K562 (cell line): ENCODE data around the gene MYO1A. TPM values are rescaled to one million over a fixed set of nuclear protein-coding genes. Genes with fewer than 3 reads are reported as not detected.

Experiments used
- BCOR ChIP-seq: fragments of 450-650 bp; IDR thresholded peaks from 2 replicates; pipeline ENCODE4 v1.6.1; 2016
- CREB1 ChIP-seq, 2 experiments: sonication (generic) in 1 of 2; formaldehyde crosslinking in 1 of 2; IDR thresholded peaks; 2 replicates each; pipeline versions ENCODE4 v1.6.1 to v1.8.0; 2012 to 2022; ENCODE audit warnings: inconsistent platforms in 1 of 2, mild to moderate bottlenecking in 1 of 2, missing genetic modification reagents in 1 of 2, moderate library complexity in 1 of 2
- EGR1 ChIP-seq: fragments of 450-650 bp; conservative IDR thresholded peaks from 2 replicates; pipeline ENCODE4 v1.6.1; 2017; ENCODE audit warnings: mild to moderate bottlenecking
- EP300 ChIP-seq: IDR thresholded peaks from 2 replicates; pipeline ENCODE4 v1.6.1; 2012; ENCODE audit warnings: low read length, improper control_type of control experiment
- LEF1 ChIP-seq: fragments of 450-650 bp; IDR thresholded peaks from 2 replicates; pipeline ENCODE4 v1.6.1; 2016; ENCODE audit warnings: mild to moderate bottlenecking
- NFIC ChIP-seq: fragments of 450-650 bp; IDR thresholded peaks from 2 replicates; pipeline ENCODE4 v1.6.1; 2017; ENCODE audit warnings: mild to moderate bottlenecking, inconsistent platforms
- NRF1 ChIP-seq, 2 experiments: fragments of 450-650 bp; IDR thresholded peaks in 1 of 2; conservative IDR thresholded peaks in 1 of 2; 2 replicates each; pipeline ENCODE4 v1.6.1; 2014; ENCODE audit warnings: mild to moderate bottlenecking in 2 of 2
- RBFOX2 ChIP-seq: fragments of 200-400 bp; formaldehyde crosslinking; IDR thresholded peaks from 2 replicates; pipeline ENCODE4 v1.6.1; 2017; ENCODE audit warnings: low read depth, mild to moderate bottlenecking, low read length, moderate library complexity
- RCOR1 ChIP-seq, 2 experiments: IDR thresholded peaks; 2 replicates each; pipeline ENCODE4 v1.6.1; 2012; ENCODE audit warnings: low read depth in 2 of 2, low read length in 2 of 2, borderline replicate concordance in 1 of 2, improper control_type of control experiment in 1 of 2
- RNF2 ChIP-seq: sonication (generic); IDR thresholded peaks from 2 replicates; pipeline ENCODE4 v1.6.1; 2016
- SMARCE1 ChIP-seq: fragments of 450-650 bp; IDR thresholded peaks from 2 replicates; pipeline ENCODE4 v1.7.1; 2016; ENCODE audit warnings: mild to moderate bottlenecking
- YY1 ChIP-seq, 3 experiments: IDR thresholded peaks; 2 replicates each; pipeline ENCODE4 v1.6.1; 2011; ENCODE audit warnings: low read length in 2 of 3, mild to moderate bottlenecking in 2 of 3, moderate library complexity in 2 of 3, borderline replicate concordance in 1 of 3, control low read depth in 1 of 3, low read depth in 1 of 3; ENCODE audit not compliant: insufficient read depth in 3 of 3, insufficient replicate concordance in 2 of 3, control insufficient read depth in 1 of 3, insufficient read length in 1 of 3; ENCODE audit errors: extremely low read depth in 1 of 3
- ZBED1 ChIP-seq: IDR thresholded peaks from 2 replicates; pipeline ENCODE4 v1.6.1; 2014
- ZBTB7A ChIP-seq: IDR thresholded peaks from 2 replicates; pipeline ENCODE4 v1.6.1; 2011; ENCODE audit warnings: low read depth, mild to moderate bottlenecking, low read length, moderate library complexity, borderline replicate concordance; ENCODE audit not compliant: control insufficient read depth
- ZNF589 ChIP-seq: fragments of 200-800 bp; sonication (Bioruptor generic); IDR thresholded peaks from 2 replicates; pipeline ENCODE4 v1.6.1; 2016; ENCODE audit warnings: low read depth, missing genetic modification characterization, missing compliant biosample characterization
- ZNF696 ChIP-seq: fragments of 250-450 bp; sonication (Bioruptor Pico); conservative IDR thresholded peaks from 2 replicates; pipeline ENCODE4 v1.4.0; 2020; ENCODE audit warnings: mild to moderate bottlenecking, moderate library complexity
- polyA plus RNA-seq, 8 experiments: library from polyadenylated mRNA; depleted of rRNA in 4 of 8; stranded (reverse) in 5 of 8; unstranded in 3 of 8; fragments of >200 nt; fragmentation: Nextera tagmentation in 2 of 8; fragmentation: Illumina TruSeq in 1 of 8; extraction: Ambion mirVana in 2 of 8; extraction: Trizol in 1 of 8; gene quantifications; 2 replicates each; pipeline versions ENCODE4 v1.2.1 to v1.2.3, GENCODE V29; 2011 to 2014; ENCODE audit warnings: inconsistent platforms in 1 of 8, missing spikeins in 1 of 8
- total RNA-seq, 7 experiments: library from RNA; depleted of rRNA in 6 of 7; stranded (reverse); fragments of >200 nt in 6 of 7; fragmentation: Illumina TruSeq in 2 of 7; extraction: Trizol in 2 of 7; gene quantifications; 2 replicates each; pipeline versions ENCODE4 v1.2.1 to v1.2.3, GENCODE V29; 2011 to 2021; ENCODE audit warnings: low replicate concordance in 1 of 7
- TF ChIP-seq, protein P1 (sequence below), 3 experiments: fragments of 200-800 bp in 1 of 3; fragments of 250-450 bp in 1 of 3; fragments of 450-650 bp in 1 of 3; sonication (Bioruptor Pico) in 1 of 3; sonication (Bioruptor generic) in 1 of 3; formaldehyde crosslinking in 1 of 3; IDR thresholded peaks; 2 replicates each; pipeline versions ENCODE4 v1.6.1 to v1.8.0; 2016 to 2022; ENCODE audit warnings: mild to moderate bottlenecking in 2 of 3, missing genetic modification characterization in 2 of 3, missing compliant biosample characterization in 1 of 3, moderate library complexity in 1 of 3
- TF ChIP-seq, protein P2 (sequence below): sonication (generic); formaldehyde crosslinking; IDR thresholded peaks from 2 replicates; pipeline ENCODE4 v1.8.0; 2022; ENCODE audit warnings: missing genetic modification reagents, mild to moderate bottlenecking, moderate library complexity, borderline replicate concordance

The MYO1A gene
- total and polyA plus RNA-seq, 9 of the 15 experiments (the other 6 are each of a cell fraction or from before 2014, with no cell fraction given): 0.03 to 0.29 (median 0.14) TPM; not detected in 2

DNA sequence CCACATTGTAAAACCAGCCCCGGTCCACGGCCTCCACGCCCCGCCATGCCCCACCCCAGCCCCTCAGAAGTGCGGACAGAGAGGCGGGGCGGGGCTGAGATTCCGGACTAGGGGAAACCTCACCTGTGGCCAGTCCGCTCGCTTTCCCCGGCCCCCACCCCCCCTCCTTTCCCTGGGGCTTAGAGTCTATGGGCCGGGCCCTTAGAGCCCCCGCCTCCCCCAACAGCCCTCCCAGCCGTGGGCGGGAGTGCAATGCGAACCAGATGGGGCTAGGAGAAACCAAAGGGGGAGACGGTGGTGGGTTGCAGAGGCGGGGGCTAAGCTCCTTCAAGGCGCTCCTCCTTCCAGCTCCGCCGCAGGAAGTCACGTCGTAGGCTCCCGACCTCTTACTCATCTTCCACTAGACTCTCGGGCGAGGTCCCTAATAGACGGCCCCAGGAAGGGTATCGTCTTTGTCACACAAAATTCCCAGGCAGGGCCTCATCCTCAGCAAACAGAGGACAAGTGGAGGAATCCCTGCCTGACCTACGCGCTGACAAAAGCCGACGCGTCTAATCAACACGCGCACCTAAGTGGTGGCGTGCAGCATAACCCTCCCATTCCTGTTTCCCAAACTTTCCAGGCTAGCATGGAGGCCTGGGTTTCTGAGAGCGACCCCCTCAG is 37.9 kb upstream of the MYO1A start (continued):
- peak; percentile 62; the same call in 1 of the 2 replicates for TF ChIP-seq ZNF589 (CRISPR knock-in tag)
- TF ChIP-seq, protein P1, sequence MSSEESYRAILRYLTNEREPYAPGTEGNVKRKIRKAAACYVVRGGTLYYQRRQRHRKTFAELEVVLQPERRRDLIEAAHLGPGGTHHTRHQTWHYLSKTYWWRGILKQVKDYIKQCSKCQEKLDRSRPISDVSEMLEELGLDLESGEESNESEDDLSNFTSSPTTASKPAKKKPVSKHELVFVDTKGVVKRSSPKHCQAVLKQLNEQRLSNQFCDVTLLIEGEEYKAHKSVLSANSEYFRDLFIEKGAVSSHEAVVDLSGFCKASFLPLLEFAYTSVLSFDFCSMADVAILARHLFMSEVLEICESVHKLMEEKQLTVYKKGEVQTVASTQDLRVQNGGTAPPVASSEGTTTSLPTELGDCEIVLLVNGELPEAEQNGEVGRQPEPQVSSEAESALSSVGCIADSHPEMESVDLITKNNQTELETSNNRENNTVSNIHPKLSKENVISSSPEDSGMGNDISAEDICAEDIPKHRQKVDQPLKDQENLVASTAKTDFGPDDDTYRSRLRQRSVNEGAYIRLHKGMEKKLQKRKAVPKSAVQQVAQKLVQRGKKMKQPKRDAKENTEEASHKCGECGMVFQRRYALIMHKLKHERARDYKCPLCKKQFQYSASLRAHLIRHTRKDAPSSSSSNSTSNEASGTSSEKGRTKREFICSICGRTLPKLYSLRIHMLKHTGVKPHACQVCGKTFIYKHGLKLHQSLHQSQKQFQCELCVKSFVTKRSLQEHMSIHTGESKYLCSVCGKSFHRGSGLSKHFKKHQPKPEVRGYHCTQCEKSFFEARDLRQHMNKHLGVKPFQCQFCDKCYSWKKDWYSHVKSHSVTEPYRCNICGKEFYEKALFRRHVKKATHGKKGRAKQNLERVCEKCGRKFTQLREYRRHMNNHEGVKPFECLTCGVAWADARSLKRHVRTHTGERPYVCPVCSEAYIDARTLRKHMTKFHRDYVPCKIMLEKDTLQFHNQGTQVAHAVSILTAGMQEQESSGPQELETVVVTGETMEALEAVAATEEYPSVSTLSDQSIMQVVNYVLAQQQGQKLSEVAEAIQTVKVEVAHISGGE (CRISPR knock-in tag; IDR thresholded peaks at IDR 0.05): peak in 1 of 3 experiments; percentile 20; a peak in 2 of 6 replicates
- TF ChIP-seq CREB1 (IDR thresholded peaks at IDR 0.05): 0 out of 2 replicates have a peak, but pooled peaks have one; percentile 12
- peak; percentile 27; the same call in 1 of the 2 replicates for TF ChIP-seq CREB1 (CRISPR knock-in tag; IDR thresholded peaks at IDR 0.05)
- no peak for TF ChIP-seq ZNF696 (CRISPR knock-in tag)
- TF ChIP-seq BCOR: 0 out of 2 replicates have a peak, but pooled peaks have one; percentile 9
- TF ChIP-seq RBFOX2: peak; percentile 74
- TF ChIP-seq, protein P2, sequence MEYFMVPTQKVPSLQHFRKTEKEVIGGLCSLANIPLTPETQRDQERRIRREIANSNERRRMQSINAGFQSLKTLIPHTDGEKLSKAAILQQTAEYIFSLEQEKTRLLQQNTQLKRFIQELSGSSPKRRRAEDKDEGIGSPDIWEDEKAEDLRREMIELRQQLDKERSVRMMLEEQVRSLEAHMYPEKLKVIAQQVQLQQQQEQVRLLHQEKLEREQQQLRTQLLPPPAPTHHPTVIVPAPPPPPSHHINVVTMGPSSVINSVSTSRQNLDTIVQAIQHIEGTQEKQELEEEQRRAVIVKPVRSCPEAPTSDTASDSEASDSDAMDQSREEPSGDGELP: peak; percentile 29; the same call in 1 of the 2 replicates
- TF ChIP-seq SMARCE1: peak; percentile 40; the same call in 1 of the 2 replicates
- peak; percentile 25; the same call in 1 of the 2 replicates for TF ChIP-seq LEF1
- TF ChIP-seq NRF1 (conservative IDR thresholded peaks at IDR 0.05 in 1 of 2, IDR thresholded peaks at IDR 0.05 in 1 of 2): no peak
- TF ChIP-seq NFIC: 0 out of 2 replicates have a peak, but pooled peaks have one; percentile 4
- TF ChIP-seq RNF2: 0 out of 2 replicates have a peak, but pooled peaks have one; percentile 11
- TF ChIP-seq ZBED1: 0 out of 2 replicates have a peak, but pooled peaks have one; percentile 43
- TF ChIP-seq RCOR1 (IDR thresholded peaks at IDR 0.05; ENCODE audit: borderline replicate concordance in 1 of 2, low read depth in 2 of 2, low read length in 2 of 2): peak in 1 of 2 experiments; percentile 6; a peak in 1 of 4 replicates
- TF ChIP-seq YY1 (IDR thresholded peaks at IDR 0.05; ENCODE audit: borderline replicate concordance in 1 of 3, control insufficient read depth in 1 of 3, extremely low read depth in 1 of 3, insufficient read depth in 3 of 3, insufficient read length in 1 of 3, insufficient replicate concordance in 2 of 3, low read depth in 1 of 3, low read length in 2 of 3): peak in 2 of 3 experiments; percentile 7 to 32
- peak; percentile 97 for TF ChIP-seq EGR1
- peak; percentile 87 for TF ChIP-seq ZBTB7A
- TF ChIP-seq EP300: peak; percentile 8; the same call in 1 of the 2 replicates
